ENCODE measurements around the gene DYDC2. TPM values are rescaled to one million over a fixed set of nuclear protein-coding genes. Genes with fewer than 3 reads are reported as not detected.

Gene DYDC2
- total RNA-seq, 1 experiment from 2014 or later = not detected

GRCh38 chr10:80411267-80411668 lies 54.7 kb downstream of the DYDC2 start:
- Histone ChIP-seq H3K4me3 (ENCODE audit: low read depth in 2 of 2, low read length in 2 of 2) (no peak overlapping the region), H3K27ac (ENCODE audit: low read length) (no peak overlapping the region)
- POLR2A ChIA-PET = no interaction called here

GRCh38 chr10:80411681-80412220 lies 55.2 kb downstream of the DYDC2 start:
- no peak overlapping the region for H3K4me3 ChIP-seq (ENCODE audit: low read depth in 2 of 2, low read length in 2 of 2)
- H3K36me3 ChIP-seq (ENCODE audit: control insufficient read depth, insufficient read depth, low read length) = no peaks in the 10 kb centered on the region
- H3K27me3 ChIP-seq (ENCODE audit: control insufficient read depth, insufficient read depth, low read length) = no peaks in the 10 kb centered on the region
- TF ChIP-seq POLR2AphosphoS5 (IDR thresholded peaks at IDR 0.05; ENCODE audit: low read depth, low read length) = no peak
- TF ChIP-seq CTCF (IDR thresholded peaks at IDR 0.05) = no peak
- TF ChIP-seq REST (IDR thresholded peaks at IDR 0.05; ENCODE audit: insufficient read depth in 1 of 2, low read depth in 2 of 2, low read length in 1 of 2) = no peak
- no peak for TF ChIP-seq SIN3A (IDR thresholded peaks at IDR 0.05; ENCODE audit: borderline replicate concordance, insufficient read depth, low read depth, low read length)
- TF ChIP-seq TCF7L2 (IDR thresholded peaks at IDR 0.05; ENCODE audit: low read depth, low read length) = no peak
- DNase-seq (ENCODE audit: low read depth, low spot score) (no peak), ATAC-seq (no peak)
- ChIA-PET POLR2A (no interaction called here), CTCF (interaction anchor here (0.5 kb wide), 1 partner anchor 13 kb away, joined by 7 read pairs; no protein-coding TSS in a partner anchor)
- in situ Hi-C loops (cut with HindIII; ENCODE audit: low pct_unique_long_range_greater_than_20kb, low sequenced_read_pairs) (no loop called here), intact Hi-C loops (cut with micrococcal nuclease; ENCODE audit: unreplicated experiment) (no loop called here)
- BruUV-seq (replicated peaks) = no TSS peak
- peaks cover 16% of the 10 kb centered on the region; the same call in 1 of the 2 replicates for H3K4me1 ChIP-seq (ENCODE audit: control insufficient read depth, insufficient read depth, low read length)
- H3K27ac ChIP-seq (ENCODE audit: low read length) = no peak overlapping the region
- H3K9me3 ChIP-seq (ENCODE audit: control insufficient read depth, insufficient read depth, low read depth, low read length) = no peaks in the 10 kb centered on the region

More at GRCh38 chr10:80411267-80411668, 54.7 kb downstream of the DYDC2 start:
- ATAC-seq (no peak), DNase-seq (ENCODE audit: low read depth, low spot score) (no peak)
- Histone ChIP-seq H3K36me3 (ENCODE audit: control insufficient read depth, insufficient read depth, low read length) (no peaks in the 10 kb centered on the region), H3K4me1 (ENCODE audit: control insufficient read depth, insufficient read depth, low read length) (peaks cover 13% of the 10 kb centered on the region; the same call in 1 of the 2 replicates), H3K27me3 (ENCODE audit: control insufficient read depth, insufficient read depth, low read length) (no peaks in the 10 kb centered on the region), H3K9me3 (ENCODE audit: control insufficient read depth, insufficient read depth, low read depth, low read length) (no peaks in the 10 kb centered on the region)
- TF ChIP-seq TCF7L2 (IDR thresholded peaks at IDR 0.05; ENCODE audit: low read depth, low read length) (no peak), REST (IDR thresholded peaks at IDR 0.05; ENCODE audit: insufficient read depth in 1 of 2, low read depth in 2 of 2, low read length in 1 of 2) (no peak)
- in situ Hi-C loops (cut with HindIII; ENCODE audit: low pct_unique_long_range_greater_than_20kb, low sequenced_read_pairs) = no loop called here
- intact Hi-C loops (cut with micrococcal nuclease; ENCODE audit: unreplicated experiment) = no loop called here
- CTCF ChIA-PET = interaction anchor here (0.5 kb wide), 1 partner anchor 12 kb away, joined by 7 read pairs; no protein-coding TSS in a partner anchor
- no TSS peak for BruUV-seq (replicated peaks)
